Upper lobe of left lung (tissue), 4 donors: Measurements from ENCODE around the gene ZDHHC20.

ENCODE experiments used
- POLR2A ChIP-seq, 4 donors: fragments of 450-650 bp; IDR thresholded peaks; one replicate each; pipeline ENCODE4 v1.5.1; 2016 to 2017; ENCODE audit warnings: antibody characterized with exemption in 4 of 4, mild to moderate bottlenecking in 2 of 4
- TF ChIP-seq, protein P1 (sequence below), 6 experiments: fragments of 450-650 bp in 4 of 6; fragments of 200-600 bp in 2 of 6; sonication (generic) in 2 of 6; IDR thresholded peaks; one replicate each; pipeline ENCODE4 v1.5.1; 2016 to 2019; ENCODE audit warnings: antibody characterized with exemption in 6 of 6

GRCh38 chr13:21355304-21355703, 103.8 kb downstream of the ZDHHC20 start:
- TF ChIP-seq, protein P1, sequence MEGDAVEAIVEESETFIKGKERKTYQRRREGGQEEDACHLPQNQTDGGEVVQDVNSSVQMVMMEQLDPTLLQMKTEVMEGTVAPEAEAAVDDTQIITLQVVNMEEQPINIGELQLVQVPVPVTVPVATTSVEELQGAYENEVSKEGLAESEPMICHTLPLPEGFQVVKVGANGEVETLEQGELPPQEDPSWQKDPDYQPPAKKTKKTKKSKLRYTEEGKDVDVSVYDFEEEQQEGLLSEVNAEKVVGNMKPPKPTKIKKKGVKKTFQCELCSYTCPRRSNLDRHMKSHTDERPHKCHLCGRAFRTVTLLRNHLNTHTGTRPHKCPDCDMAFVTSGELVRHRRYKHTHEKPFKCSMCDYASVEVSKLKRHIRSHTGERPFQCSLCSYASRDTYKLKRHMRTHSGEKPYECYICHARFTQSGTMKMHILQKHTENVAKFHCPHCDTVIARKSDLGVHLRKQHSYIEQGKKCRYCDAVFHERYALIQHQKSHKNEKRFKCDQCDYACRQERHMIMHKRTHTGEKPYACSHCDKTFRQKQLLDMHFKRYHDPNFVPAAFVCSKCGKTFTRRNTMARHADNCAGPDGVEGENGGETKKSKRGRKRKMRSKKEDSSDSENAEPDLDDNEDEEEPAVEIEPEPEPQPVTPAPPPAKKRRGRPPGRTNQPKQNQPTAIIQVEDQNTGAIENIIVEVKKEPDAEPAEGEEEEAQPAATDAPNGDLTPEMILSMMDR (IDR thresholded peaks at IDR 0.05), result no peak
- no peak for TF ChIP-seq POLR2A (IDR thresholded peaks at IDR 0.05)
